PC-9 (cell line): Measurements from ENCODE around the gene LIME1.

Experiments
- CTCF ChIP-seq: fragments of 200-600 bp; sonication (generic); conservative IDR thresholded peaks from 2 replicates; pipeline ENCODE4 v1.6.1; 2017; ENCODE audit warnings: mixed run types, antibody characterized with exemption, mild to moderate bottlenecking, moderate library complexity
- EZH2 ChIP-seq: fragments of 200-600 bp; sonication (generic); IDR thresholded peaks from 2 replicates; pipeline ENCODE4 v1.8.0; 2017; ENCODE audit warnings: antibody characterized with exemption, low read depth

- no peak for TF ChIP-seq CTCF
- no peak for TF ChIP-seq EZH2
Observed at GRCh38 chr20:63733579-63734081, 2.8 kb upstream of the LIME1 start.
